ENCODE data around the gene MIDN.
A peak's percentile ranks its signal among the peaks of the same experiment; 100 is the strongest.

MIDN gene

GRCh38 chr19:1252221-1252820 lies 3.9 kb downstream of the MIDN start:
- peak overlapping the region; percentile 96 for H3K27ac ChIP-seq
- no peak for TF ChIP-seq ZFX (IDR thresholded peaks at IDR 0.05)
- TF ChIP-seq CTCF (conservative IDR thresholded peaks at IDR 0.05) = no peak

GRCh38 chr19:1252821-1253513 lies 4.6 kb downstream of the MIDN start:
- H3K27ac ChIP-seq = peak overlapping the region; percentile 96
- TF ChIP-seq ZFX (IDR thresholded peaks at IDR 0.05) (no peak), CTCF (conservative IDR thresholded peaks at IDR 0.05) (no peak)

- peak overlapping the region; percentile 96 for H3K27ac ChIP-seq
- no peak for TF ChIP-seq CTCF (conservative IDR thresholded peaks at IDR 0.05)
- no peak for TF ChIP-seq ZFX (IDR thresholded peaks at IDR 0.05)
These were observed 5.2 kb downstream of the MIDN start for GRCh38 chr19:1253514-1254080.

- TF ChIP-seq CTCF (conservative IDR thresholded peaks at IDR 0.05) (no peak), ZFX (IDR thresholded peaks at IDR 0.05) (no peak)
- H3K27ac ChIP-seq = peak overlapping the region; percentile 96
These were observed 5.7 kb downstream of the MIDN start for GRCh38 chr19:1254081-1254527.

GRCh38 chr19:1254530-1255185 lies 6.3 kb downstream of the MIDN start:
- peak overlapping the region; percentile 96 for H3K27ac ChIP-seq
- no peak for TF ChIP-seq ZFX (IDR thresholded peaks at IDR 0.05)
- no peak for TF ChIP-seq CTCF (conservative IDR thresholded peaks at IDR 0.05)

GRCh38 chr19:1255186-1256161 lies 7.1 kb downstream of the MIDN start:
- TF ChIP-seq ZFX (IDR thresholded peaks at IDR 0.05) = no peak
- no peak for TF ChIP-seq CTCF (conservative IDR thresholded peaks at IDR 0.05)
- peak overlapping the region; percentile 96; the same call in 1 of the 2 replicates for H3K27ac ChIP-seq
